HG02610 (cell line): ENCODE results near the gene TREM1.
"Not testable (repeated sequence)": the region's sequence is repeated elsewhere in the genome, so short reads cannot be mapped to it uniquely, and the experiment has no call there.

Experiments
- ATAC-seq: cut with Tn5 transposase; IDR thresholded peaks from one replicate; pipeline ENCODE4 v1.9.1; 2021; ENCODE audit warnings: mild to moderate bottlenecking, moderate library complexity; ENCODE audit not compliant: unreplicated experiment

The TREM1 gene

GRCh38 chr6:41297248-41297647 lies 10.8 kb upstream of the TREM1 start:
- ATAC-seq = not testable (repeated sequence)

DNA sequence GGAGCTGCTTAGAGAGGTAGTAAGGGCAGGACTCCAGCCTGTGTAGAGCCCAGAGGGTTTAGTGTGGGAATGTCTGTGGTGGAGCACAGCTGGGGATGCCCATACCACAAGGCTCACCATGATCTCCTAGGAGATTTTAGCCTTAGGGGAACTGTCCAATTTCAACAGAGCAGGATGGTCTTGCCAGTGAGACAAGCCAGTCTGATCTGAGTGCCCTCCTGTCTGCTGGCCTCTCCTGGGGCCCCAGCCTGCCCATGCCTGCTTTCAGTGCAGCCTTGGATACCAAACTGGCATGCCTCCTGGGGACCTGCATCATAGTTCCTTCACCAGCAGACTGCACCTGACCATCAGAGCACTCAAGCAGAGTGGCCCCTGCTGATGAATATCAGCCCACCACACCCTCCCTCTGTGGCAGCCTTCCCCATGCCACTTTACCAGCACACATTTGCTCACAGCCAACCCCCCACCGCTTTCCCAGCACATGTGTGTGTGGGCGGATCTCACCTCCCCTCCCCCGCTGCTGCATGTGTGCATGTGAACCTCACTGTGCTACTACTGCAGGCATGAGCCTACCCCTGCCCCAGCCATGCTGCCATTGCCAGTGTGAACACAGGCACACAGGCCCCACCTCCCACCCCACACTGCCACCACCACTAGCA lies 7.9 kb upstream of the TREM1 start:
- ATAC-seq = no peak

GRCh38 chr6:41291717-41292116 lies 5.2 kb upstream of the TREM1 start:
- no peak for ATAC-seq

DNA sequence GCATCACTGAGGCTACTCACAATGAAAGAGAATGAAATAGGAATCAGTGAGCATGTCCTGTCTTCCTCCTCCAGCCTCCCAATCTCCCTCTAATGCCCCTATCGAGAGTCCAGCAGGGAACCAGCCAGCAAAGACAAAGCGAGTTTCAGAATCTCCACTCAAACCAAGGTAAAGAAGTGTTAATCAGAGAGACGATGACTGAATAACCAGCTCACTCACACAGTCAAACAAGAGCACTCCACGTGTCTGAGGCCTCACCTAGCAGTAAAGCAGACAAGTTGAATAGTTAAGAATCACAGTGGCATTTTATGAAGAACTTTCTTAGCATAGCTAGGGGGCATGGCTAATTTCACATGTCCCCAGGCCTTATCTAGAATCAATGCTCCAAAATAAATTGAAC lies 3.3 kb upstream of the TREM1 start:
- ATAC-seq = no peak

GRCh38 chr6:41288754-41289129 lies 2.3 kb upstream of the TREM1 start:
- ATAC-seq = no peak

GRCh38 chr6:41288030-41288753 lies 1.7 kb upstream of the TREM1 start:
- no peak for ATAC-seq

- ATAC-seq = no peak
Observed at GRCh38 chr6:41284726-41285125, 1.8 kb downstream of the TREM1 start.

GRCh38 chr6:41283600-41283999 lies 2.9 kb downstream of the TREM1 start:
- no peak for ATAC-seq

GRCh38 chr6:41280381-41281057 lies 6.0 kb downstream of the TREM1 start:
- ATAC-seq = no peak

DNA sequence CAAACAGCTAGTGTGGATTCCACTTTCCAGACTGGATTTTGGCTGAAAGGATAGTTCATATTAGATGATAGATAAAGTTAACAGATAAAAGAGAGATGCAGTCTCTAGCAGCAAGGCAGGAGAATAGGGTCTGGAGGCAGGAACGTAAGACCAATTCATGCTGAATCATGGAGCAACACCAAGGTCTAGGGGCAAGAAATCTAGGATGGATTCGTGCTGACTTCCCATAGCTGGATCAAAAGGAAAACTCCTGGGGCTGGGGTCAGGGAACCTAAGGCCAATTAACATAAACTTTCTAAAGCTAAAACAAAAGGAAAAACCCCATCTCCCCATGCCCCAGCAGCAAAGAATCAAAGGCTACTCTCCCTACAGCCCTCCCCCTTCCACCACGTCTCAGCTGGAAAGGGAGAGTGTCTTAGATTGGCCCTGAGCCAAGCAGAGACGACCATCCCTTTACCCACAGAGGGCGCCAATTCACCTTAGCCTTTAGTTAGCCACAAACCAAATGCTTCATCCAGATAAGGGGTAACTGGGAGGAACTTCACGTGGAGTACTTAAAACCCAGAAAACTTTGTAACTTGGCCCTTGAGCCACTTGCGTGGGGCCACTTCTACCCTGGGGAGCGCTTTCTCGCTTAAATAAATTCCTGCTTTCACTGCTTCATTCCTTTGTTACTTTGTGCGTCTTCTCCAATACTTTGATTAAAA lies 7.6 kb downstream of the TREM1 start:
- no peak for ATAC-seq

- ATAC-seq = no peak
Observed at GRCh38 chr6:41277605-41278004, 8.9 kb downstream of the TREM1 start.

DNA sequence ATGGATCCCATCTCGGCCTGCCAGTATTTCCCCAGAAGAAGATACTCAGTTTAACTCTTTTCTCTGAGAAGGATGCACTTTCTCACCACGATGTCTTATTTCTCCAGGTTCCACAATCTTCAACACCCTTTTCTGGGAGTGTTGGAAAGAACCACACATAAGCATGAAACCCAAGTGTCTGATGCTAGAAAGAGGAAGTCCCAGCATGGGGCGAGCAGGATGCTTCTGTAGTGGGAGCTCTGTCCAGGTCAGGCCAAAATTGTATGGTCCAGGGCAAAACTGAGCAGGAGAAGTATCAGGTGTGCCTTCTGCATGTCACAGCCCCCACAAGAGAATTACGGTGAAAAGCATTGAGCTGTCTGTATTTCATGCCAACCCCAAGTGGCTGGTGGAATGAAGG lies 11.0 kb downstream of the TREM1 start:
- no peak for ATAC-seq

- ATAC-seq = no peak
Observed at GRCh38 chr6:41274256-41274655, 12.2 kb downstream of the TREM1 start.

- no peak for ATAC-seq
Observed at GRCh38 chr6:41273714-41274113, 12.8 kb downstream of the TREM1 start.

GRCh38 chr6:41272591-41273240 lies 13.8 kb downstream of the TREM1 start:
- ATAC-seq = no peak

GRCh38 chr6:41271901-41272395 lies 14.5 kb downstream of the TREM1 start:
- no peak for ATAC-seq

DNA sequence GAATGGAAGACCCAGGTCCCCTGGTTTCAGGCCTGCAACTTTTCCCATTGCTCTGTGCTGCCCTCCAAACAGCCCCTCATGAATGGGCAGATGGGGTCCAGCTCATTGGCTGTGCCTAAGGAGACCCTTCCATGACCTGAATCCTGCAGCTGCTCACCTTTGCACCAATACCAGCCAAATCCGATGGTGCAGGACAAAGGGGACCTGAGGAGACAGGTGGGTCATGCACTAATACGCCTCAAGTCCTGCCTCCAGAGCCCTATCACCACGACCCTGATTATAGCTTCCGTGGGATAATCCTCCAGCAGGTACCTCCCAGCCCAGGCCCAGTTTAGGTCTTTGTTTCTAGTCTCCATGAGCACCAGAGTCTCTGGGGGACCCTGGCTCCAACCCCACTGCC lies 16.8 kb downstream of the TREM1 start:
- no peak for ATAC-seq

DNA sequence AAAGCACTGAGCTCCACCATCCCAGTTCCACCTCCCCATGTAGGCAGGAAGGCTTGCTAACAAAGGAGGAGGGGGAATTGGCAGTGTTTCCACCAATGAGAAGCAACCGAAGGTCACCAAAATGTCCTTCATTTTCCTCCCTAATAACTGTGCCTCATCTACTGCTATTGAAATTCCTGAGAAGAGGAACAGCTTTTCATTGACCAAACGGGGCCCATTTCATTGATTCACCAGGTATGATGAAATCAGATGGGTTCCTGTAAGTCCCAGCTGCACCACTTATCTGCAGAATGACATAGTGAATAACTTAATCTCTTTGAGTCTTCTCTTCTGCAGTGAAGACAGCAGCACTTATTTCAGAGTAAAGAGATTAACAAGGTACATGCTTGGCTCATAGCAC lies 17.3 kb downstream of the TREM1 start:
- ATAC-seq = no peak

- ATAC-seq = no peak
Observed at GRCh38 chr6:41268478-41268877, 18.0 kb downstream of the TREM1 start.

DNA sequence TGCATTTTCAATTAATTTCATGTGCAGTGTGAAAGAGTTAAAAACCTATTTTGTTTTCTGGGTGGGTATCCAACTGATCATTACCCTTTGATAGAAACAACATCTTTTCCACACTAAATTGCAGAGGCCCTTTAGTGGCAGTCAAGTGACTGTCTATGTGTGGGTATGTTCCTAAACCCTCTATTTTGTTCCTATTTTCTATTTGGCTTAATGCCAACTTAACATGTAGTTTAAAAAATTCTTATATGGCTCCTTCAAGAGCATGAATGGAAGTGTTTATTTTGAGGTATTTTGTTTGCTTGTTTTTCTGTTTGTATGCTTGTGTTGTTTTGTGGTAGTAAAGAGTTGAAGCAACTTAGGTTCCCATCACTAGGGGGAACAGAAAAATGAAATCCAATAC lies 19.9 kb downstream of the TREM1 start:
- no peak for ATAC-seq

DNA sequence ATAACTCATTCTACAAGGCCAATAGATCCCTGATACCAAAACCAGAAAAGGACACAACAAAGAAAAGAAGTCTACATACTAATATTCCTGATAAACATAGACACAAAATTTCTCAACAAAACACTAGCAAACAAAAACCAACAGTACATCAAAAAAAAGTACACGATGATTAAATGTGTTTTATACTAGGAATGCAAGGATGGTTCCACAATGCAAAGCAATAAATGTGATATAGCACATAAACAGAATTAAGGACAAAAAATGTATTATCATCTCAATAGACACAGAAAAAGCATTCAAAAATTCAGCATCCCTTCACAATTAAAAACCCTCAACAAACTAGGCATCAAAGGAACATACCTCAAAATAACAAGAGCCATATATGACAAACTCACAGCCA lies 23.2 kb downstream of the TREM1 start:
- ATAC-seq = no peak
